C4-2B (cell line): ENCODE data around the gene INTS12.

ENCODE experiments used
- H3K27ac ChIP-seq: fragments of 450-650 bp; 2 replicates; pipeline ENCODE4 v1.5.1; 2017
- CTCF ChIP-seq: fragments of 450-650 bp; conservative IDR thresholded peaks from 2 replicates; pipeline ENCODE4 v1.5.1; 2017; ENCODE audit warnings: mild to moderate bottlenecking
- ZFX ChIP-seq: fragments of 450-650 bp; IDR thresholded peaks from 2 replicates; pipeline ENCODE4 v1.6.1; 2017

The INTS12 gene

GRCh38 chr4:105644257-105644656 lies 64.2 kb downstream of the INTS12 start:
- no peak overlapping the region for H3K27ac ChIP-seq
- TF ChIP-seq ZFX (no peak), CTCF (no peak)

- no peak overlapping the region for H3K27ac ChIP-seq
- TF ChIP-seq CTCF (no peak), ZFX (no peak)
Measured at GRCh38 chr4:105641845-105642244, 66.6 kb downstream of the INTS12 start.

- no peak for TF ChIP-seq CTCF
- TF ChIP-seq ZFX: no peak
- H3K27ac ChIP-seq: no peak overlapping the region
Measured at GRCh38 chr4:105637408-105638176, 70.9 kb downstream of the INTS12 start.

GRCh38 chr4:105634402-105635080 lies 73.9 kb downstream of the INTS12 start:
- H3K27ac ChIP-seq: no peak overlapping the region
- TF ChIP-seq CTCF: no peak
- TF ChIP-seq ZFX: no peak

- H3K27ac ChIP-seq: no peak overlapping the region
- TF ChIP-seq CTCF: no peak
- TF ChIP-seq ZFX: no peak
Measured at GRCh38 chr4:105633241-105633640, 75.2 kb downstream of the INTS12 start.
